ENCODE results near the gene SPATA13. TPM values are rescaled to one million over a fixed set of nuclear protein-coding genes. Genes with fewer than 3 reads are reported as not detected.

Gene SPATA13
- total and polyA plus RNA-seq, 2 donors (not counting 3 experiments of a cell fraction or from before 2014, with no cell fraction given) = 6.6 to 12.9 TPM

DNA sequence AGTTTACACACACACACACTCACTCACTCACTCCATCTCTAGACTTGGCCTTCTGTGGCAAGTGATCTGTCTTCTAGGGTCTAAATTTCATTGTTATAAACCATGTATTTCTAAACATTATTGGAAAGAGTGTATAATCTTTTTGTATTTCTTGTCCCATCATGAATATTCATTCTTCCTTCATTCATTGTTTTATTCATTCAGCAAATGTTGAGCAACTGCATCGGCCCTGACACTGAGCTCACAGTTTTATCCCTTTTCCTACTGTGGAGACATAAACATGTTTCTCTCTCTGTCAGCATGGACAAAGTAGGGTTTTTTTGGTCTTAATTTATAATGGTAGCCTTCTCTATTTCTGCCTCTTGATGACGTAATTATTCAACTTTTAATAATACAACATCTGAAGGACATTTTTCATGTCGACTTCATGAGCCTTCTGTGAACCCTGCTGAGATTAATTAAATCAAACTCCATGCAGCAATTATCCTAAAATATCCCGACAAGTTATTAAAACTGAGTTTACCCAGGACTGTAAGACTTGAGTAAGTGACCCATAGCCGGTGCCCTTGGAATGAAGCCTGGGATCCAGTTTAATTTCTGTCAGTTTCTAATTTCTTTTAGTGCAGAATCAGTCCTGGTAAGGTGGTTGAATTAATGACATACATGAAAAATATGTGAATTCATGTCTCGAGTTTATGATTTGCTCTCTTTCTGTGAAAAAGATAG is 7.3 kb downstream of the SPATA13 start:
- H3K4me2 ChIP-seq (ENCODE audit: insufficient read depth, low read length) = no peak overlapping the region
- dilution Hi-C loops (cut with MboI; ENCODE audit: extremely low pct_ligation_motif_present, low sequenced_read_pairs) = no loop called here
- TF ChIP-seq FOS (IDR thresholded peaks at IDR 0.05; ENCODE audit: borderline replicate concordance, insufficient read depth, low read length) (no peak), MYC (IDR thresholded peaks at IDR 0.05; ENCODE audit: low read depth, low read length) (no peak), POLR2AphosphoS5 (IDR thresholded peaks at IDR 0.05; ENCODE audit: insufficient read depth, low read depth, low read length) (no peak), EZH2 (IDR thresholded peaks at IDR 0.05; ENCODE audit: borderline replicate concordance, low read depth, low read length, severe bottlenecking) (no peak), GATA2 (IDR thresholded peaks at IDR 0.05; ENCODE audit: insufficient read depth, insufficient read length, low read depth, low read length) (no peak), POLR2A (IDR thresholded peaks at IDR 0.05; ENCODE audit: low read depth, low read length) (no peak), JUN (IDR thresholded peaks at IDR 0.05; ENCODE audit: borderline replicate concordance, insufficient read depth, insufficient read length, low read depth) (no peak)
- TF ChIP-seq, protein P1, sequence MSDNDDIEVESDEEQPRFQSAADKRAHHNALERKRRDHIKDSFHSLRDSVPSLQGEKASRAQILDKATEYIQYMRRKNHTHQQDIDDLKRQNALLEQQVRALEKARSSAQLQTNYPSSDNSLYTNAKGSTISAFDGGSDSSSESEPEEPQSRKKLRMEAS (IDR thresholded peaks at IDR 0.05; ENCODE audit: insufficient read depth, insufficient read length) = no peak
- TF ChIP-seq, protein P2, sequence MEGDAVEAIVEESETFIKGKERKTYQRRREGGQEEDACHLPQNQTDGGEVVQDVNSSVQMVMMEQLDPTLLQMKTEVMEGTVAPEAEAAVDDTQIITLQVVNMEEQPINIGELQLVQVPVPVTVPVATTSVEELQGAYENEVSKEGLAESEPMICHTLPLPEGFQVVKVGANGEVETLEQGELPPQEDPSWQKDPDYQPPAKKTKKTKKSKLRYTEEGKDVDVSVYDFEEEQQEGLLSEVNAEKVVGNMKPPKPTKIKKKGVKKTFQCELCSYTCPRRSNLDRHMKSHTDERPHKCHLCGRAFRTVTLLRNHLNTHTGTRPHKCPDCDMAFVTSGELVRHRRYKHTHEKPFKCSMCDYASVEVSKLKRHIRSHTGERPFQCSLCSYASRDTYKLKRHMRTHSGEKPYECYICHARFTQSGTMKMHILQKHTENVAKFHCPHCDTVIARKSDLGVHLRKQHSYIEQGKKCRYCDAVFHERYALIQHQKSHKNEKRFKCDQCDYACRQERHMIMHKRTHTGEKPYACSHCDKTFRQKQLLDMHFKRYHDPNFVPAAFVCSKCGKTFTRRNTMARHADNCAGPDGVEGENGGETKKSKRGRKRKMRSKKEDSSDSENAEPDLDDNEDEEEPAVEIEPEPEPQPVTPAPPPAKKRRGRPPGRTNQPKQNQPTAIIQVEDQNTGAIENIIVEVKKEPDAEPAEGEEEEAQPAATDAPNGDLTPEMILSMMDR (IDR thresholded peaks at IDR 0.05; ENCODE audit: extremely low read depth in 1 of 2, insufficient read depth in 1 of 2, low read depth in 1 of 2, low read length in 2 of 2) = no peak
- no peak overlapping the region for H3K27ac ChIP-seq (ENCODE audit: insufficient read depth, low read depth, low read length)
- no peak overlapping the region for H3K9ac ChIP-seq (replicated peaks; ENCODE audit: extremely low read depth, insufficient read depth, low read length)
- H3K4me1 ChIP-seq (ENCODE audit: control insufficient read depth, extremely low read depth, insufficient read depth, low read length) = peaks cover 7% of the 10 kb centered on the region
- BruUV-seq (replicated peaks) = no TSS peak
- DNase-seq (ENCODE audit: low read depth, low spot score) (no peak), FAIRE-seq (no peak)
- H2AFZ ChIP-seq (ENCODE audit: low read depth, low read length) = no peak overlapping the region
- no peaks in the 10 kb centered on the region for H3K36me3 ChIP-seq (ENCODE audit: control insufficient read depth in 2 of 2, extremely low read depth in 1 of 2, insufficient read depth in 2 of 2, low read length in 2 of 2)
- peaks cover 38% of the 10 kb centered on the region for H3K79me2 ChIP-seq (ENCODE audit: control insufficient read depth, insufficient read depth, low read length)
- POLR2A ChIA-PET = no interaction called here
- no peaks in the 10 kb centered on the region for H4K20me1 ChIP-seq (replicated peaks; ENCODE audit: control insufficient read depth, extremely low read depth, insufficient read depth, low read length)
- H3K27me3 ChIP-seq (ENCODE audit: control insufficient read depth in 2 of 2, insufficient read depth in 2 of 2, low read length in 2 of 2) = no peaks in the 10 kb centered on the region
- H3K9me1 ChIP-seq (replicated peaks; ENCODE audit: control insufficient read depth, extremely low read depth, insufficient read depth, low read length) = no peaks in the 10 kb centered on the region
- H3K9me3 ChIP-seq (replicated peaks; ENCODE audit: control insufficient read depth, insufficient read depth, low read length) = no peaks in the 10 kb centered on the region
- intact Hi-C loops (cut with micrococcal nuclease) = no loop called here
- H3K4me3 ChIP-seq (replicated peaks in 1 of 3; ENCODE audit: insufficient read depth in 1 of 3, low read depth in 1 of 3, low read length in 3 of 3) = no peak overlapping the region
- CTCF ChIA-PET = interaction anchor here (2.1 kb wide), 1 partner anchor 115 kb away, joined by 5 read pairs; no protein-coding TSS in a partner anchor

All from endothelial cell of umbilical vein (primary cell).